KMS-11 (cell line): Measurements from ENCODE around the gene FXYD2.

Source experiments
- H2AFZ ChIP-seq: fragments of 200-600 bp; sonication (generic); 2 replicates; pipeline ENCODE4 v1.6.1; 2016; ENCODE audit warnings: antibody characterized with exemption, mixed run types, low read depth
- H3K27ac ChIP-seq: fragments of 200-600 bp; sonication (generic); 2 replicates; pipeline ENCODE4 v1.6.1; 2016; ENCODE audit warnings: mild to moderate bottlenecking, mixed run types
- H3K27me3 ChIP-seq: fragments of 200-600 bp; sonication (generic); 2 replicates; pipeline ENCODE4 v1.6.1; 2017; ENCODE audit warnings: mild to moderate bottlenecking, low read depth, mixed run types, moderate library complexity; ENCODE audit not compliant: insufficient read depth
- H3K36me3 ChIP-seq: fragments of 200-600 bp; sonication (generic); 2 replicates; pipeline ENCODE4 v1.6.1; 2017; ENCODE audit warnings: mild to moderate bottlenecking, mixed run types; ENCODE audit not compliant: insufficient read depth
- H3K4me1 ChIP-seq: fragments of 200-600 bp; sonication (generic); 2 replicates; pipeline ENCODE4 v1.6.1; 2016; ENCODE audit warnings: mild to moderate bottlenecking, low read depth, mixed run types; ENCODE audit not compliant: poor library complexity, severe bottlenecking
- H3K4me2 ChIP-seq: fragments of 200-600 bp; sonication (generic); 2 replicates; pipeline ENCODE4 v1.7.0; 2016; ENCODE audit warnings: mild to moderate bottlenecking, mixed run types
- H3K4me3 ChIP-seq: fragments of 200-600 bp; sonication (generic); IDR thresholded peaks from 2 replicates; pipeline ENCODE4 v1.6.1; 2017; ENCODE audit warnings: low read depth, low read length, mixed read lengths; ENCODE audit not compliant: insufficient read depth
- H3K79me2 ChIP-seq: fragments of 200-600 bp; sonication (generic); 2 replicates; pipeline ENCODE4 v1.6.1; 2016; ENCODE audit warnings: low read depth, mixed run types; ENCODE audit not compliant: insufficient read depth
- H3K9ac ChIP-seq: fragments of 200-600 bp; sonication (generic); 2 replicates; pipeline ENCODE4 v1.6.1; 2016; ENCODE audit warnings: mild to moderate bottlenecking, mixed run types
- H4K20me1 ChIP-seq: fragments of 200-600 bp; sonication (generic); 2 replicates; pipeline ENCODE4 v1.6.1; 2016; ENCODE audit warnings: mild to moderate bottlenecking, mixed run types; ENCODE audit not compliant: insufficient read depth
- CTCF ChIP-seq: fragments of 200-600 bp; sonication (generic); conservative IDR thresholded peaks from 2 replicates; pipeline ENCODE4 v1.6.1; 2017; ENCODE audit warnings: low read depth, mild to moderate bottlenecking, antibody characterized with exemption, low read length, moderate library complexity, mixed read lengths

The FXYD2 gene

GRCh38 chr11:117834838-117835443 is 10.4 kb upstream of the FXYD2 start:
- no peaks in the 10 kb centered on the region for H3K4me1 ChIP-seq
- no peak overlapping the region for H3K27ac ChIP-seq
- H3K79me2 ChIP-seq = no peaks in the 10 kb centered on the region
- no peak overlapping the region for H3K9ac ChIP-seq
- no peaks in the 10 kb centered on the region for H4K20me1 ChIP-seq
- no peak overlapping the region for H3K4me2 ChIP-seq
- no peak for TF ChIP-seq CTCF
- no peak overlapping the region for H3K4me3 ChIP-seq
- no peaks in the 10 kb centered on the region; the same call in 1 of the 2 replicates for H3K27me3 ChIP-seq
- no peaks in the 10 kb centered on the region for H3K36me3 ChIP-seq
- H2AFZ ChIP-seq = no peak overlapping the region

- Histone ChIP-seq H2AFZ (no peak overlapping the region), H3K4me2 (no peak overlapping the region)
- TF ChIP-seq CTCF = no peak
Measured at GRCh38 chr11:117834068-117834810, 9.7 kb upstream of the FXYD2 start.

GRCh38 chr11:117833401-117833891 is 8.9 kb upstream of the FXYD2 start:
- Histone ChIP-seq H3K4me2 (no peak overlapping the region), H3K4me3 (no peak overlapping the region), H3K79me2 (no peaks in the 10 kb centered on the region), H4K20me1 (no peaks in the 10 kb centered on the region), H2AFZ (no peak overlapping the region), H3K4me1 (no peaks in the 10 kb centered on the region), H3K9ac (no peak overlapping the region), H3K27me3 (no peaks in the 10 kb centered on the region; the same call in 1 of the 2 replicates), H3K27ac (no peak overlapping the region), H3K36me3 (no peaks in the 10 kb centered on the region)
- no peak for TF ChIP-seq CTCF

More at GRCh38 chr11:117834068-117834810, 9.7 kb upstream of the FXYD2 start:
- no peaks in the 10 kb centered on the region for H3K79me2 ChIP-seq
- no peaks in the 10 kb centered on the region; the same call in 1 of the 2 replicates for H3K27me3 ChIP-seq
- no peak overlapping the region for H3K27ac ChIP-seq
- H3K4me1 ChIP-seq = no peaks in the 10 kb centered on the region
- no peak overlapping the region for H3K9ac ChIP-seq
- H3K4me3 ChIP-seq = no peak overlapping the region
- no peaks in the 10 kb centered on the region for H3K36me3 ChIP-seq
- no peaks in the 10 kb centered on the region for H4K20me1 ChIP-seq

- H3K36me3 ChIP-seq = no peaks in the 10 kb centered on the region
- TF ChIP-seq CTCF = no peak
- no peaks in the 10 kb centered on the region for H4K20me1 ChIP-seq
- H3K27me3 ChIP-seq = no peaks in the 10 kb centered on the region; the same call in 1 of the 2 replicates
- H3K4me3 ChIP-seq = no peak overlapping the region
- no peak overlapping the region for H3K27ac ChIP-seq
- no peak overlapping the region for H2AFZ ChIP-seq
- no peaks in the 10 kb centered on the region for H3K79me2 ChIP-seq
- H3K4me1 ChIP-seq = no peaks in the 10 kb centered on the region
- no peak overlapping the region for H3K4me2 ChIP-seq
- no peak overlapping the region for H3K9ac ChIP-seq
Measured at GRCh38 chr11:117832511-117832910, 8.0 kb upstream of the FXYD2 start.
